ENCODE measurements around the gene BANP.
A peak's percentile ranks its signal among the peaks of the same experiment; 100 is the strongest.

Gene BANP

GRCh38 chr16:87949071-87949744 is 2.0 kb upstream of the BANP start:
- DNase-seq = no peak

DNA sequence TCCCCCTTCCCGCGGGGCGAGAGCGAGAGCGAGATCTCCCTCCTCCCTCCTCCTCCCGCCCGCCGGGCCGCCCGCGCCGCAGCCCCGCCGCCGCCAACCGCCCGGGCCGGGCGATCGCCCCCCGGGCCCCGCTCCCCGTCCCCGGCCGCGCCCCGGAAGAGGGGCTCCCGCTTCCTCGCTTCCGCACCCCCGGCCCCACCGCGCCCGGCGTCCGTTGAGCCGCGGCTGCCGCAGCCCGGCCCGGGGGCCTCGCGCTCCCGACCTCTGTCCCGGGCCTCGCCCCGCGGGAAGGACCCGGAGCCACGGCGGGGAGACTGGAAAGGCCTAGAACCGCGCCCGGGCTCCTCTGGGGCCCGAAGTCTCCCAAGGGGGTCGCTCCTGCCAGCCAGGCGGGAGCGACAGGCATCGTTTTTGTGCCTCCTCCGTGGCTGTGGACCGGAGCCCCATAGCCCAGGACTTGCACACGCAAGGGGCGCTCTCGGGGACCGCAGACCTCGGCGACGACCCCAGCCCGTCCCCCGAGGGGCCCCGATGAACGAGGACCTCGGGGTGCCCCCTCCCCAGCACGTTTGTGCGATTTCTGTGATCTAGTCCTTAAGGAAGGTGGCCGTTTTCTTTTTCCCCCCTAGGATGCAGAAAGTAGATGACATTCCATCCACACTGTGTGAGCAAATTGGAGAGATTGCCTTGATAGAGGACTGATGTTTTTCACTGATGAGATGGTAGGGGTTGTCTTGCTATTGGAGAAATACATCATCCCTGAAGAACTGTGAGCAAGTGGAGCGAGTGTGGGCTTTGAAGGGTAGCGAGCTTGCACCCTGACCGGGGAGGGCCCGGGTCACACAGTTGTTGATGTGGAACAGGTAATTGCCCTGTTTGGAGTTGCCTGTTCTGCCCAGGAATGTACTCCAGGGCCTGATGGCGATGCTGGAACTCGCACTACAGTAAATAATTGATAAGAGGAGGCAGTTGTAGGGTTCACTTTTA is 611 bp downstream of the BANP start:
- no peak for DNase-seq

DNA sequence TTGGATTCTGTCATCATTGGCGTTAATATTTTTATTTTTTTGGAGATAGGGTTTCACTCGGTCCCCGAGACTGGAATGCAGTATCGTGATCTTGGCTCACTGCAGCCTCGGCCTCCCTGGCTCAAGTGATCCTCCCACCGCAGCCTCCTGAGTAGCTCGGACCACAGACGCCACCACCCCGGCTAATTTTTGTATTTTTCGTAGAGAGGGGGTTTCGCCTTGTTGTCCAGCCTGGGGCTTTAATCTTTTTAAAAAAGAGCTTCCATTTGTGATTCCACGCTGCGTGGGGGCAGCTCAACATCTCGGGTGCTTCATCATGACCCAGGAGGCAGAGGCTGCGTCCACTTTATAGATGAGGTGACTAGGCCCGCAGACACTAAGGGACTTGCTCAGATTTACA is 1.5 kb downstream of the BANP start:
- no peak for DNase-seq

DNA sequence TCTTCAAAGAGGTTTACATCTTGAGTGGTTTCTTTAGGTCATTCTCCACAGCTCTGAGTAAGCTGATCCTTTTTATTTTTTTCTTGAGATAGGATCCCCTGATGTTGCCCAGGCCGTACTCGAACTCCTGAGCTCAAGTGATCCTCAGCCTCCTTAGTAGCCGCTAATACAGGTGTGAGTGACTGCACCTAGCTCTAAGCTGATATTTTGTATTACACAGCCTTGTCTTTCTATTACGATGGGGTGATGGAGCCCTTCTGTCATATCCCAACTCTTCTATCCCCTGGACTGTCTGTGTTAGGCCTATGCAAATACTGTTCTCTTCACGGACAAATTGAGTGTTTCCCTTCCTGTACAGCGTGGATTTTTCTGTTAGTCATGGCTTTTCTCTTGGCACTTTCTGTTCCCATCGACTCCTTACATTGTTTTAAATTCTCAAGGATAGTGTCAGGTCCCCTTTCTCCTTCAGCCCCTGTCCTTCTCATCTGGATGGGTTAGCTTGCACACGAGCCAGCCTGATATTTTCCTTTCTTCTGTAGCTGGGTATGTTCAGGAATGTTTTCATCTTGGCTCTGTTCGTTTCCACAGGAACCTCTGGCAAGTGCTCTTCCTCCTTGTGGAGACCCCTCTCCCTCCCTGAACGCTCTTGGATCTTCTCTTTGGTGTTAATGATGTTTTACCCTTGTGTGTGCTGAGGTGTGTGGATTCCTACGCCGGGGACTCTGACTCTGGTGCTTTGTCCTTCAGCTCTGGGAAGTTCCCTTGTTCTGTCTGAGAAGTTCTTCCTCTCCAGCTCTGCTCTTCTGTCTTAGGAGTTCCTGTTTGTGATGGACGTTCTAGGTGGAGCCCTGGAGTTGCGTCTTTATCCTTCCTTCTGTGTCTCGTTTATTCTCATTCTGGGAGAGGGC is 2.3 kb downstream of the BANP start:
- no peak for DNase-seq

- DNase-seq = no peak
These were observed 3.1 kb downstream of the BANP start for GRCh38 chr16:87954361-87954760.

DNA sequence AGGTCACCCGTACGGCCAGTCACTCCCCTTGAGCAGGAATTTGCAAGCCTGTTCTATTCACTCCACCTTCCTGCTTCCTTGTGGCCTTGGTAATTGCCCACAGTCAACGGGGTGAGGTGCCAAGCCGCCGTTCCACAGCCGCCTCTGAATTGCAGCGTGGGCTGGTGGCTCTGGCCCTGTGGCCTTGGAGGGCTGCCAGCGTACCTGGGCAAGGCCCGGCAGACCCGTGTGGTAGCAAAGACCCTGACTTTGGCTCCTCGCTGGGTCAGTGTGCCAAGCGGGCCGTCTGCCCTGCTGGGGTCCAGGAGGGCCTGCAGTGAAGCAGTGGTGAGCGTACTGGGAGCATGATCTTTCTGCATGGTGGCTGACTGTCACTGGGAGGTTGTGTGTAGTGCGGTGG is 3.6 kb downstream of the BANP start:
- no peak for DNase-seq

GRCh38 chr16:87955302-87956097 is 4.3 kb downstream of the BANP start:
- peak; percentile 38 for DNase-seq

DNA sequence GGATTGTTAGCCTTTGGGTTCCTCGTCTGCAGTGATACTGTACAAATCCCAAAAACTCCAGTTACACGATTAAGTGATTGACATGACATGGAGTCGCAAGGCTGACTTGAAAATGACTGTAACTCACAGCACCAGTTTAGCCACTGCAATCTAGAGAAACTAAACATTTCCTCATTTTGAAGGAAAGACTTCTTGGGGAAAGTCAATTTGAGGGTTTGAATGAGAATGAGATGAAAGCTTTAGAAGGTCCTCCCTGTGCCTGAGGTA is 4.8 kb downstream of the BANP start:
- DNase-seq = no peak

- peak; percentile 85 for DNase-seq
These were observed 5.4 kb downstream of the BANP start for GRCh38 chr16:87956365-87957231.

GRCh38 chr16:87957296-87958094 is 6.3 kb downstream of the BANP start:
- no peak for DNase-seq

DNA sequence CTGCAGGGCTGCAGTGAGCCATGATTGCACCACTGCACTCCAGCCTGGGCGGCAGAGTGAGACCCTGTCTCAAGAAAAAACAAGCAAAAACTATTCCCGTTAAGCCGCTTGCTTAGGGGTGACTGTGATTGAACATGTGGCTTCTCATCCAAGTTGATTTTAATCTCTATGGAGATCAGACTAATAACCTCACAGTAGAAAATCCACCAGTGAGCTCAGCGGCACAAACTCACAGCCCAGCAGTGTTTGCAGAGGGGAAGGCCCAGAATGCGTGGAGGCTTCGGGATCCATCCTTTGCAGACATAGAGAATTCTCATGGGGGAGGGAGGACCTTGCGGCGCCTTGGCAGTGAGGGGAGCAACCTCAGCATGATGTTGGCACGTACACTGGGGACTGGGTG is 7.4 kb downstream of the BANP start:
- DNase-seq = no peak

- DNase-seq = no peak
These were observed 8.3 kb downstream of the BANP start for GRCh38 chr16:87959391-87959990.

DNA sequence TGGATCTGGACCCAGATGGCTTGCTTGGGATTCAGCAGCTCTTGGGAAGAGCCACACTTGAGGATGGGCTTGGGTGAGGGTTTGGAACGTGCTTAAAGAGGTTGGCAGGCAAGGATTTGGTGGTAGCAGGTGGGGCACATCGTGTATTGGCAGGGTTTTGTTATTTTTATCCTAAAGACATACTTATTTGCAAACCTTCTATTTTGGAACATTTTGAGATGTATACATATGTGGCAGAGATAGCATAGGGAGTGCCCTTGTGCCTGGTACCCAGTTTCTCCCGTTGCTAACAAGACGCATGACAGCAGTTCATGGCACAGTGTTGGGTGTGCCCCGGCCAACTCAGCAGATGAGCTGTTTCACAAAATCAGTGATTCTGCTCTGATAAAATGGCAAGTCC is 9.1 kb downstream of the BANP start:
- DNase-seq = no peak

DNA sequence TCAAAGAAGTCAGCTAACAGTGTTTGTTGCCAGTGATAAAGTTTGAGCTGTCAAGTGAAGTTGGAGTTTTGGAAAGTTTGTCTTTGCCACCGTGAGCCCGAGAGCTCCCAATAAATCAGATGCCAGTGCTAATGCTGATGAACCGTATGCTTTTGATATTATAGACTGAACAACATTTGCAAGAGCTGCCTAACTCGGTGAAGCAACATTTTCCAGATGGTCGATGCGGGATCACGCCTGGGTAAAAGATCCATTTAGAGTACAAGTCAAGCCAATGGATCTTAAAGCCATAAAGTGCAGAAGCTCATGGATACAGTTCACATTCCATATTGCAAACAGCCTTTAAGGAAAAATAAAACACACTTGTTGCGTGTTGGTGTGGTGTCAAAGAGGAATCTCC is 9.6 kb downstream of the BANP start:
- DNase-seq = no peak

DNA sequence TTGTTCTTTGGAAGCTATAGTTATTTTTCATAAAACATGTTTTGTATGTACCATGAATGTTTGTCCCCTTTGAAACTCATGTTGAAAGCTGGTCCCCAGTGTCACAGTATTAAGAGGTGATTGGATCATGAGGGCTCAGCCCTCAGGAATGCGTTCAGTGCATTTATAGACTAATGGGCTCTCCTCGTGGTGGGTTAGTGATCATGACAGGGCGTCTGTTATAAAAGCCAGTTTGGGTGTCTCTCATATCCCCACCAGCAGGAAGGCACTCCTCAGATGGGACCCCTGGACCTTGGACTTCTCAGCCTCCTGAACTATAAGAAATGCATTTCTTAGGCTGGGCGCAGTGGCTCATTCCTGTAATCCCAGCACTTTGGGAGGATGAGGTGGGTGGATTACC is 10.4 kb downstream of the BANP start:
- DNase-seq = no peak

- peak; percentile 84 for DNase-seq
These were observed 12.2 kb downstream of the BANP start for GRCh38 chr16:87963400-87963799.

DNA sequence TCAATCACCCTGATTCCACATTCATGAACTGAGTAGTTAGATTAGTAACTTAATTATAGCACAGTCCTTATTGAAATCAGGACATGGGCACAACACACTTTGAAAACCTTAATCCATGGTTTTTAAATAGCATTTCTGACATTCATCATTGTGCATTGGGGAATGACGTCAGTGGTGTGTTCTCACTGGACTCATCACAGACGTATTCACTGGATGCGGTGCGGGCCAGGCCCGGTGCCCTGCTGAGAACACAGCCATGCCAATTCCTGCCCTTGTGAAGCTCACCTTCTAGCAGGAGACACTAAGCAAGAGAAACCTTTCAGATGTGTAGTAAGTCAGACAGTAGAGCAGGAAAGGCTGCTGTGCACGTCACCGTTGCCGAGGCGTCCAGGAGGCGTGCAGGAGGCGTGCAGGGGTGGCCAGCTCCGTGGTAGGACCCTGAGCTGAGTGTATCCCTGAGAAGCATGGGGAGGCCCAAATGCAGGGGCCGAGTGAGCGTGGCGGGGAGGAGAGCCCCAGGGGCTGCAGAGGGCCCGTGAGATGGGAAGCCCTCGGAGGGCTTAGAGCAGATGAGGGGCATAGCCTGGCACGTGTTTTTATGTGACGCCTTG is 12.9 kb downstream of the BANP start:
- DNase-seq = no peak

- DNase-seq = no peak
These were observed 14.2 kb downstream of the BANP start for GRCh38 chr16:87965417-87965816.

- no peak for DNase-seq
These were observed 14.9 kb downstream of the BANP start for GRCh38 chr16:87966064-87966645.
